HUES64 (cell line): ENCODE results near the gene CCDC93.

Experiments
- H3K27ac ChIP-seq: 2 replicates; pipeline ENCODE4 v1.7.0; 2013; ENCODE audit warnings: low read depth, low read length, inconsistent platforms
- H3K27me3 ChIP-seq: 2 replicates; pipeline ENCODE4 v1.6.1; 2013; ENCODE audit warnings: mild to moderate bottlenecking, low read length; ENCODE audit not compliant: insufficient read depth
- H3K36me3 ChIP-seq: 2 replicates; pipeline ENCODE4 v1.6.1; 2013; ENCODE audit warnings: mild to moderate bottlenecking, low read length; ENCODE audit not compliant: insufficient read depth
- H3K4me1 ChIP-seq: 2 replicates; pipeline ENCODE4 v1.6.1; 2013; ENCODE audit warnings: mild to moderate bottlenecking, low read length, moderate library complexity; ENCODE audit not compliant: insufficient read depth
- H3K4me3 ChIP-seq: 2 replicates; pipeline ENCODE4 v1.5.1; 2013; ENCODE audit warnings: mild to moderate bottlenecking, low read length, moderate library complexity
- H3K9ac ChIP-seq: 2 replicates; pipeline ENCODE4 v1.6.1; 2013; ENCODE audit warnings: mild to moderate bottlenecking, low read depth, low read length
- H3K9me3 ChIP-seq: 2 replicates; pipeline ENCODE4 v1.6.1; 2013; ENCODE audit warnings: low read depth, low read length; ENCODE audit not compliant: insufficient read depth
- WGBS: fragments of 150-250, 120-280 bp; methylation state at CpG from one replicate; pipeline ENCODE4 v1.1.7; 2013; ENCODE audit warnings: missing lambda C conversion rate; 5-methylcytosine and 5-hydroxymethylcytosine counted together

Gene CCDC93

DNA sequence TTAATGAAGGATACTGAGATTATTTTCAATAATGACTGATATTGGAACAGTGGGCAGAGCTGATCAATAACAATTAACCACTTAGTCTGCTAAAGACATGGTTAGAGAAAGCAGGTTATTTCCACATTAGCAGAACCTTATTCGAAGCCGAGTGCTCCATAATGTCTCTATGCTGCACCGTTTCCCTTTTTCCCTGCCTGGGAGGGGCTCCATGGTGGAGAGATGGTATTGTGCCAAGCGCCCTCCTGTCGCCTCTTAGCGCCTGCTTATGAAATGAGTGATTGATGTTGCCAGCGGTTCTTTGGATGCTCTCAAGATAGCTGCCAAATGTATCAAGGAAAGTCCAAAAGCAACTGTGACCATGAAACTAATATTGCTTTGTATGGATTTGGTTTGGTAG, 39.8 kb upstream of the CCDC93 start:
- Histone ChIP-seq H3K9ac (no peak overlapping the region), H3K36me3 (no peaks in the 10 kb centered on the region), H3K4me3 (no peak overlapping the region), H3K27ac (no peak overlapping the region), H3K4me1 (no peaks in the 10 kb centered on the region), H3K9me3 (no peaks in the 10 kb centered on the region), H3K27me3 (no peaks in the 10 kb centered on the region)
- 91% methylated on average over 7 of the region's 7 CpGs for WGBS

GRCh38 chr2:118052474-118052873, 38.6 kb upstream of the CCDC93 start:
- Histone ChIP-seq H3K9me3 (no peaks in the 10 kb centered on the region), H3K9ac (no peak overlapping the region), H3K27me3 (no peaks in the 10 kb centered on the region), H3K36me3 (no peaks in the 10 kb centered on the region), H3K4me3 (no peak overlapping the region), H3K4me1 (no peaks in the 10 kb centered on the region), H3K27ac (no peak overlapping the region)
- 100% methylated on average over 2 of the region's 2 CpGs for WGBS

- H3K9ac ChIP-seq: no peak overlapping the region
- no peak overlapping the region for H3K27ac ChIP-seq
- H3K36me3 ChIP-seq: no peaks in the 10 kb centered on the region
- no peaks in the 10 kb centered on the region for H3K9me3 ChIP-seq
- H3K27me3 ChIP-seq: no peaks in the 10 kb centered on the region
- H3K4me1 ChIP-seq: no peaks in the 10 kb centered on the region
- 93% methylated on average over 3 of the region's 3 CpGs for WGBS
- H3K4me3 ChIP-seq: no peak overlapping the region
Observed at GRCh38 chr2:118051826-118052358, 38.0 kb upstream of the CCDC93 start.

DNA sequence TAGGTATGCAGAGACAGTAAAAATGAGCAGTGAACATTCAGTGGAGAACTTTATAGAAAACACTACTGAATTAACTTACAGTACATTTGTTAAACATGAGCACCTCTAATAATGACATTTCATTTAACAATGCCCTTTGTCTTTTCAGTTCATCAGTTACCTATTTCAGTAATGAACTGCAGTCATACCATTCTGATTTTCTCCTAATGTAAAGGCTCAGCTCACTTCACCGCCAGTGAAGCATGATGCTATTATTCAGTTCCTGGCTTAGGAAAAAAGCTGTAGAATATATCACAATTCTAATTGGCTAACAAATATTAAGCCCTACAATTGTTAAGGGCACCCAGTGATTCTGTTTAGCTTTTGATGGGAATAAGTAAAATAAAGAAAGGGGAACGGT, 37.1 kb upstream of the CCDC93 start:
- Histone ChIP-seq H3K4me3 (no peak overlapping the region), H3K4me1 (no peaks in the 10 kb centered on the region), H3K36me3 (no peaks in the 10 kb centered on the region), H3K27me3 (no peaks in the 10 kb centered on the region), H3K9ac (no peak overlapping the region), H3K27ac (no peak overlapping the region), H3K9me3 (no peaks in the 10 kb centered on the region)
- WGBS: 89% methylated on average over 2 of the region's 2 CpGs

DNA sequence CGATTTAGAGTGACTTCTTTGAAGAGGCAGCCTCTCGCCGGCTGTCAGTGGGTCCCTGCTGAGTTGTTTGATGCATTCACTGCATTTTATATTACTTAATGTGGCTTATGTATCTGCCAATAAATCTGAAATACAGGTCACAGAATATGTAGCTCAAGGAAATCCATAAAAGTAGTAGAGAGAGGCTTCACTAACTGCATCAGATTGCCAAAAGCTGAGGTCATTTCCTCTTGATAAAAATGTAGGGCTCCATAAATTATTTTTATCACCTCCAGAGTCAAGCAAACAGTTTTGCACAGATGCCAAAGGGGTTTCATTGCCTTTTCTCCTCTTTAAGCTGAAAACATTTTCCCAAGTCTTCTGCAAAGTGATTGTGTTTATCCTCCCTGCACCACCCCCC, 36.5 kb upstream of the CCDC93 start:
- Histone ChIP-seq H3K9ac (no peak overlapping the region), H3K4me3 (no peak overlapping the region), H3K36me3 (no peaks in the 10 kb centered on the region), H3K4me1 (no peaks in the 10 kb centered on the region), H3K9me3 (no peaks in the 10 kb centered on the region), H3K27me3 (no peaks in the 10 kb centered on the region), H3K27ac (no peak overlapping the region)
- 64% methylated on average over 3 of the region's 3 CpGs for WGBS

GRCh38 chr2:118049816-118050140, 35.9 kb upstream of the CCDC93 start:
- no peaks in the 10 kb centered on the region for H3K9me3 ChIP-seq

GRCh38 chr2:118049140-118049815, 35.4 kb upstream of the CCDC93 start:
- no peaks in the 10 kb centered on the region for H3K27me3 ChIP-seq
- no peaks in the 10 kb centered on the region for H3K36me3 ChIP-seq
- H3K9me3 ChIP-seq: no peaks in the 10 kb centered on the region
- no peaks in the 10 kb centered on the region for H3K4me1 ChIP-seq
- H3K9ac ChIP-seq: no peak overlapping the region
- no peak overlapping the region for H3K4me3 ChIP-seq
- 95% methylated on average over 3 of the region's 3 CpGs for WGBS
- no peak overlapping the region for H3K27ac ChIP-seq

More at GRCh38 chr2:118049816-118050140, 35.9 kb upstream of the CCDC93 start:
- H3K4me3 ChIP-seq: no peak overlapping the region
- no peak overlapping the region for H3K9ac ChIP-seq
- no peaks in the 10 kb centered on the region for H3K4me1 ChIP-seq
- H3K27ac ChIP-seq: no peak overlapping the region
- no peaks in the 10 kb centered on the region for H3K36me3 ChIP-seq
- no peaks in the 10 kb centered on the region for H3K27me3 ChIP-seq

DNA sequence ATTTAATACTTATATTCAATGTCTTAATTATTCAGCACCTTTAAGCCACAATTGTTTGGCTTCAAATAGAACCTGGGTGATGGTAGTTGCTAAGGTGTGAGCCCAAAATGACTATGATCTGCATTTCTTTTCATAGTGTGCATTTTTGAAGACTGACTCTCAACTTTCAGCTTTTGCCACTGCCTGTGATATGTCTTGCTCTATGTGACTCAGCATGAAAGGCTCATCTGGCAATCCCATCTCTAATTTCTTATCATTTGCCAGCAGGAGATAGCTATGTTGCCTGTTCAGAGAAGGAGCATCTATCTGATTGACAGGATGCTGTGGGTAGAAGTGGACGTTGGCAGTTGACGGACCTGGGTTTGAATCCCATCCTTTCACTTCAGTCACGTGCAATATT, 34.5 kb upstream of the CCDC93 start:
- Histone ChIP-seq H3K27ac (no peak overlapping the region), H3K36me3 (no peaks in the 10 kb centered on the region)
- WGBS: 75% methylated on average over 1 of the region's 3 CpGs

GRCh38 chr2:118047380-118047826, 33.5 kb upstream of the CCDC93 start:
- Histone ChIP-seq H3K4me1 (no peaks in the 10 kb centered on the region), H3K27ac (no peak overlapping the region), H3K36me3 (no peaks in the 10 kb centered on the region), H3K9ac (no peak overlapping the region), H3K4me3 (no peak overlapping the region), H3K27me3 (no peaks in the 10 kb centered on the region), H3K9me3 (no peaks in the 10 kb centered on the region)
- 83% methylated on average over 3 of the region's 3 CpGs for WGBS

More for the DNA sequence above, 34.5 kb upstream of the CCDC93 start:
- Histone ChIP-seq H3K27me3 (no peaks in the 10 kb centered on the region), H3K9ac (no peak overlapping the region), H3K9me3 (no peaks in the 10 kb centered on the region), H3K4me1 (no peaks in the 10 kb centered on the region), H3K4me3 (no peak overlapping the region)

DNA sequence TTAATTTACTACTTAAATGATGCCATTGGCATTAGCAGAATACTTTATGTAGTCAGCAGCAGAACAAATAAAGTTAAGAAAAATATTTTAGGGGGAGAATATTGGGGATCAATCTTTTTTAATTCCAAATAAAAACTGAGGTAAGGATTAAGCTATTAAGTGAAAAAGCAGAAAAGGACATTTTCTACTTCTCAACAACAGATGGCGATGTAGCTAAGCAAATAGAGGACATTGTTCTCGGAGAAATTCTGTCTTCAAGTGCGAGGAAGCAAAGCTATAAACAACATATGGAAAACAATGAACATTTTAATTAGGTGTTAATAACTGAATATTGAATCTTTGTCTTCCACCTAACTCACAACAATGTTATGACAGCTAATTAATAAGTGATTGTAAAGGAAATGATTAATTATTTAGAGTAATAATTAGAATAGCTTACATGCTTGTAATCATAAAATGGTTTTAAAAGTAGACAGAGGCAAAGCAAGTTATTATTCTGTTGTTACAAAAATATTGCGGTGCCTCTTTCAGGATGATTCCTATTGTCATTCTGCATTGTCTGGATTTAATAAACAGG, 32.9 kb upstream of the CCDC93 start:
- H3K4me1 ChIP-seq: no peaks in the 10 kb centered on the region

DNA sequence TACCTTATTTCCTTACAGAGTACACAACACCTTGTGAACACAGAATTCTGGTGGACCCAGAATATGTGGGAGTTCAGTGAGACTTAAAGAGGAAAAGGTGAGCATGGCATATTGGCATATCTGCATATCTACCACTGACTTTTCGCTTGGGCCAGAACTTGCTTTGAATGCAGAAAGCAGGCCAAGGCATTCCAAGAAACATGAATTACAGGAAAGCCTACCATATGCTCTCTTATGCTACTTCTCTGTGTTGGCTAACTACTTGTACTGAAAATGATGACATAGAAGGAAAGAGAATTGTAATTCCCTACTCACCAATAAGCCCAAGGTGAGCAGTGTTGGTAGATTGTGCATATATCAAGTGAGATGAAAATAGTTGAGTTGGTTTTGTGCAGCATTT, 31.4 kb upstream of the CCDC93 start:
- Histone ChIP-seq H3K9ac (no peak overlapping the region), H3K27me3 (no peaks in the 10 kb centered on the region), H3K27ac (no peak overlapping the region), H3K36me3 (no peaks in the 10 kb centered on the region), H3K4me3 (no peak overlapping the region), H3K4me1 (no peaks in the 10 kb centered on the region), H3K9me3 (no peaks in the 10 kb centered on the region)
- 100% methylated on average over 1 of the region's 1 CpG for WGBS

More for the DNA sequence above, 32.9 kb upstream of the CCDC93 start:
- H3K27ac ChIP-seq: no peak overlapping the region
- no peaks in the 10 kb centered on the region for H3K36me3 ChIP-seq
- no peaks in the 10 kb centered on the region for H3K9me3 ChIP-seq
- WGBS: 86% methylated on average over 1 of the region's 4 CpGs
- H3K27me3 ChIP-seq: no peaks in the 10 kb centered on the region
- no peak overlapping the region for H3K9ac ChIP-seq
- H3K4me3 ChIP-seq: no peak overlapping the region
